ENCODE data around the gene ABLIM2.

Gene ABLIM2

DNA sequence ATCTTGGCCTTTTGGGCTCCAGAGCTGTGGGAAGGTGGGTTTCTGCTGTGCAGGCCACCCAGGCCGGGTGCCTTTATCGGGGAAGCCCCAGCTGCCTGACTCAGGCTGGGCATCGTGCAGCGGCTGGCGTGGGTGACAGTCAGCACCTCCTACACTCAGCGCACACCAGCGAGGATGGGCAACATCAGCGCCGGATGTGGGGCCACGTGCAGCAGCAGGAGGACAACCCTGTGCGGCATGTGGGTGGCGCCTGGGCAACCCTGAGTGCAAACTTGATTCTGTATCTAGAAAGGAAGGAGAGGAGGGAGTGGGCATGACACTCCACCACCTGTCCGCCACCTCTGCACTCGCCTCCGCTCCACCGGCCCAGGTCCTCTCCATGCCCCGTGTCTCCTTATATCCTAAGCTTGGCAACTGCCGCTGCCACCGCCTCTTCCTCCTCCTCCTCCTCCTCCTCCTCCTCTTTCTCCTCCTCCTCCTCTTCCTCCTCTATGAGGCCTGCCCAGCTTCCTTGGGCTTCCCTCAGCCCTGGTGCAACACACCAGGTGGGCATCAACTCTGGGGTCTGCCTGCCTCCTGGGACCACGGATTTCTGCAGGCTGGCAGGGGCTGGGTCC lies 111.6 kb downstream of the ABLIM2 start:
- DNase-seq: peak in 38 of 42 donors; percentile 30 to 83 (median 66)
- intact Hi-C loops (cut with DNase I): no loop called here

DNA sequence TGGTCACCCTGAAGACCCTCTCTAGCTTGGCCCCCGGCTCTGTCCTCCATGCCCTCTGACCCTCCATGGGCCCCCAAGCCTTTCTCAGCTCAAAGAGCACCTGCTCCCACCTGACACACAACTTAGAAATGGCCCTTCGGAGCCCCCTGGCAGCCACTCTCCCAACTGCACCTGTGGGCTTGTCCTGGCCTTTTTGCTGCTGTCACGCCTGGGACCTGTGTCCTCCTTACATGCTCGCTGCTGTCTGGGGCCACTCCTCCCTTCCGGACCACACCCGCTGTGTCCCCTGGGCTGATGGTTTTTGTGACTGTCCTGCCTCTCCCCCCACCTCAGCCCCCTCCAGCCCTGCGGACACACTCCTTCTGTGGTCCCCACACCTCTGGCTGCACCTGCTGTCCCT lies 112.7 kb downstream of the ABLIM2 start:
- no peak for DNase-seq
- intact Hi-C loops (cut with DNase I): no loop called here

DNA sequence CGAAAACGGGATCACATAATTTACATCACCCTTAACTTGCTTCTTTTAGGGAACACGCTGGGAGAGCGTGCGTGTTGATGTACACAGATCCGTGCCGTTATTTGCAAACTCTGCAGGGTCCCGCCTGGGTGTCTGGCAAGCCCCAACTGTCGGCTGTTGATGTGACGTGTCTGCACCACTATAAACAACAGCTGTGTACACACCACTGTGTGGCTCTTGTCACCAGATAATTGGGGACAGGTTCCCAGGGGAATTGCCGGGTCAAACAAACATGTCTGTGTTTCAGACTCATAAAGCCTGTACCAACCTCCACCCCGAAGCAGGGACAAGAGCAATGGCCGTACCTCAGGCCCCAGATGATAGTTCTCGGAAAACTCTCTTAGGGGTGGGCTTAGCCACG lies 113.9 kb downstream of the ABLIM2 start:
- no peak for DNase-seq
- intact Hi-C loops (cut with DNase I): no loop called here

DNA sequence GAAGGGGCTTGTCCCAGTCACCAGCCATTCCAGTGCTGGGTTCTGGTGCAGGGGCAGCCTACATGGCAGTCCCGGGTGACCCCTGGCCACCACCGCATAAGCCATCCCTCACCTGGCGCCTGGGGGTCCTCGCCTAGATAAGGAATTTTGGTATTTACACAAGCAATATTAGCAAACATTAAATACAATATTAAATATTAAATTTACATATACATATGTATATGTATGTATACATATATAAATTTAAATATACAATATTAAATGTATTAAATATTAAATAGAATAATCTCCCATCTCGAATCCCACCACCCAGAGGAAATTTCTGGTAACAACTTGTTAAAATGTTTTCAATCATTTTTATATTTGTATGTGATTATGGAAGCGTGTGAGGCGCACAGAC lies 114.4 kb downstream of the ABLIM2 start:
- no peak for DNase-seq

DNA sequence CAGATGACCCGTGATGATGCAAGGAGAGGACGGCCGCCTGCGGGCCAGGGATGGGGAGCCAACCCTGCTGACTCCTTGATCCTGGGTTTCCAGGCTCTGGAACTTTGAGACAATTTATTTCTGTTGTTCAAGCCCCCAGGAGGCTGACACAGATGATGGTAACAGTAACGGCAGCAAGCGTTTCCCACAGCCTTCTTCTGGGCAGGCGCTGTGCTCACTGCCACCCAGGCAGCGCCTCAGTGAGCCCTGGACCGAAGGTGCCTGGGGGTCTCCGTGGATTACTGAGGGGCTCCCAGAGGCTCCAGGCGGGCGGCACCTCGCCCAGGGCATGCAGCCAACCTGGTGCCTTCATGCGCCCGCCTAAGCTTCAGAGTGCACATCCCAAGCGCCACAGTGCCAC lies 115.0 kb downstream of the ABLIM2 start:
- DNase-seq: no peak
- intact Hi-C loops (cut with DNase I): no loop called here

More for the DNA sequence above, 114.4 kb downstream of the ABLIM2 start:
- intact Hi-C loops (cut with DNase I): no loop called here

DNA sequence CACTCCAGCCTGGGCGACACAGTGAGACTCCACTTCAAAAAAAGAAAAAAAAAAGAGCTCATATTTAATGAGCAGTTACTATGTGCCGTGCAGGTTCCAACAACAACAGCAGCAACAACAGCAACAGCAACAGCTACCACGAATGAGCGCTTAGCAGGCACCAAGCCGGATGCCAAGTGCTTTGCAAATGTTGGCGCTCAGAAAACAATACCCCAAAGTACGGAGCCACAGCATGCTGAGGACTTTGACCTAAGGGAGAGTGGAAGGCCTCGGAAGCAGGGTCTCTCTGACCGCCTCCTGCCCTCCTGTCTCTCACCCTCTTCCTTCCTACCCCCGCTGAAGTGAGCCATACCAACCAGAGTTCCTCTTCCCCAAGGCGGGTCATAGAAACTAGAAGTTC lies 116.7 kb downstream of the ABLIM2 start:
- intact Hi-C loops (cut with DNase I): no loop called here

DNA sequence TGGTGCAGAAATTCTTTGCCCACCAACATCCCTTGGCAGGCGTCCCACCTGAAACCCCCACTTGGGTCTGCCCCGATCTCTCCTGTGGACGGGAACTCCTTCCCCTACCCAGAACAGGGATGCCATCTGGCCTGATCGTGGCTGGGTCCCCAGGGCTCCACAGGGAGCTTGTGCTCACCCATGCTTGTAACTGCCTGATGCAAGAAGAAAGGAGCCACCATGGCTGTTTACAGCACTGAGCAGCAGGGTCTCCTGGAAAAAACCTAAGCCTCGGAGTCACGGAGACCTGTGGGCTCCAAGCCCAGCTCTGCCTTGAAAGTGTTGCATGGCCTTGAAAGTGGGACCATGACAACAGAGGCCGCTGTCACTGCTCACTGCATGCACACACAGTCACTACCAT lies 117.4 kb downstream of the ABLIM2 start:
- DNase-seq: no peak
- intact Hi-C loops (cut with DNase I): no loop called here

More for the DNA sequence above, 116.7 kb downstream of the ABLIM2 start:
- no peak for DNase-seq

DNA sequence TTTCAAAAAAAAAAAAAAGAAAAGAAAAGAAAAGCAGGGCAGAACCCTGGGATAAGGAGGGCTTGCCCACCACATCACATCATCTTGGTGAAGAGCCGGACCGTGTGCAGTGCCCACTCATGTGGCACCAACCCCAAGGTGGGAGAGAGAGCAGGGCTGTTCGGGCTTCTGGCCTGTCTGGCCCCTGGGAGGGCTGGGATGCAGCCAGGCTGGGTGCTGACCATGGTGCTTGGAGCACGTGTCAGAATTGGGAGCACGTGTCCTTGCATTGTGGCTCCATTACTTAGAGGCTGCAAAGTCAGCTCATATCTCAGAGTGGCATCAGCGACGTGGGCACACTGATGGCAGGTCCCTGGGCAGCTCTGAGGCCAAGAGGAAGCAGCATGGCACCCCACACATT lies 118.0 kb downstream of the ABLIM2 start:
- intact Hi-C loops (cut with DNase I): no loop called here
- no peak for DNase-seq

DNA sequence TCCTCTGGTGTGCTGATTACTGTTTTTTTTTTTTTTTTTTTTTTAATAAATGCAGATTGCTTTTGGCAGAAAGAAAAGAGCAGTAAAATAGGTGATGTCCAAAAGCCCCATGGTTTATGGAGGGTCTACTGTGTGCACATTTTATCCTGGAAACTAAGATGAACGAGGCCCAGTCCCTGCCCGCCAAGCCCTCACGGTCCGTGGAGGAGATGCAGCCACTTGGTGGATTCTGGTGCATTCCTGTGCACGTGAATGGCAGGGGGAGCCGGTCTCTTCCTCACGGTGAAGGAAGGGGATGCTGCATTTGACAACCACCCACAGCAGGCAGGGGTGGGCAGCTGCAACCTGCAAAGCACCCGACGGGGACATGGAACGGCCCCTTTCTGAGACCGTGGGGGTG lies 118.8 kb downstream of the ABLIM2 start:
- DNase-seq: no peak
- intact Hi-C loops (cut with DNase I): no loop called here

DNA sequence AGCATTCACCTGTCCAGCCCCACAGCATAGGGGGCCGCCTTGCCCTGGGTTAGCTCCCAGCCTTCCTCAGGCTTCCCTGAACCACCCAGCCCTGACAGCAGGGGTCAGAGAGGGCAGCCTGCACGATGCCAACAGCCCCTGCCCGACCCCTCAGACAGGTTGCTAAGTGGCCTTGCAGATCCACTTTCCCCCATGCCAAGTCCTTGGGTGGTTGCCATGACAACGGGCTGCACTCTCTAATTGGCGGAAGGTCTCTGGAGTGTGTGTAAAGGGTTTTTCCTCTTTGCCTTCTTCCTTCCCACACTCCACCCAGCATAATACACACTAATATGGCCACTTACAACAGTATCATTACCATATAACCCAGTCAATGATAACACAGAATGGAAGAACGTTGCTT lies 119.3 kb downstream of the ABLIM2 start:
- peak in 16 of 42 donors; percentile 35 to 66 (median 48) for DNase-seq
- intact Hi-C loops (cut with DNase I): no loop called here

DNA sequence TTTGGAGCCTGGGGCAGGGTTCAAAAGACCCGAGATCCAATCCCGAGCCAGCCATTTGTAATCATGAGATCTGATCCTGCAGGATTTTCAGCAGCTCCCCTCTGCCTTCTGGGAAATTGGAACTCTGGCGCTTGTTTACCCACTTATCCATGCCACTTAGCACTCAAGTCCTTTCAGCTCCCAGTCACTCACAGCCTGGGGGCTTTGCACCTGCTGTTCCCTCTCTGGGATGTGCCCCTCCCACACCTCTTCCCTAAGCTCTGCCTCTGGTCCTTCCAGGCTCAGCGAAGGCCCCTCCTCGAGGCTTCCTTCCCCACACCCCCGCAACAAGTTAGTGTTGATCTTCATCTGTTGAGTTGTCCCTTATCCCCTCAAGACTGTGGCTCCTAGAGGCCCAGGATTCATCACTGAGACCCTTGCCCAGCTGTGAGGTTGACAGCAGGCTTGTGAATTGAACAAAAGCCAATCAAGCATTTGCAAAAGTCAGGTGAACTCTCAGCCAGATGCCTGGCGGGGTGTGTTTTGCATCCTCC lies 119.8 kb downstream of the ABLIM2 start:
- intact Hi-C loops (cut with DNase I): no loop called here
- DNase-seq: no peak

DNA sequence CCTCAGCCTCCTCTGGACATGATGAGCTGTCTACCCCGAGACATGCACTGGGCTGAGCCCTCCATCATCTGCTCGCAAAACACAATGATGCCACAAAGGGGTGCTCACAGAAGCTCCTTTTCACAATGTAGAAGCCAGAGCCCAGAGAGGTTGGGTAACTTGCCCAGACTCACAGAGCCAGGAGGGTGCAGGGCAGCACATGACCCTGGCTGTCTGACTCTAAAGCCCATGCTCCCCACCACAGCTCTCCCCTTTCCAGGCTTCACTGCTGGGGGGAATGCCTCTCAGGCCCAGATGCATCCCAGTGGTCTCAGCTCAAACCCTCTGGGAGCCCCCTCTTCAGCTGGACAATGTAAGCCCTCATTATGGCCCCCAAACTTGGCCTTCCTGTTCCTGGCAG lies 120.5 kb downstream of the ABLIM2 start:
- intact Hi-C loops (cut with DNase I): no loop called here
- DNase-seq: no peak

DNA sequence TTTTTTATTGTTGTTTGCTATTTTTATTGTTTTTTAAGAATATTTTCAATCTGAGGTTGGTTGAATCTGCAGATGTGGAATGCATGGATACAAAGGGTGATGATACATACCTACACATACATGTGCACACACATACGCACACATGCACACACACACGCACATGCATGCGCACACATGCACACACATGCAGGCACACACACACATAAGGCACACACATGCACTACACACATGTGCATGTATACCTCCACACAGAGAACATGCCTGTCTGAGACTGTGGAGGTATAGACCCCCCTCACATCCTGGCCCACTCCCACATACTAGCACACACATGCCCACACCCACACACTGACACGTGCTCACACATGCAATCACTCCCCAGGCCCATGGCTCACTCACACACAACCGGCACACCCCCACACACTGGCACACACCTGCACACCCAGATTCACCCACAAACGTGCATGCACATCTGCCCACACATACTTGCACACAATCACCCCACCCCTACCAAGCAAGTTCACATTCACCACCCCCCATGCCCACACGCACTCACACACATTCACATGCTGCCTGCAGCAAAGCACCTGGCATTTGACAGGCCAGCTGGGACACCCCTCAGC lies 121.4 kb downstream of the ABLIM2 start:
- intact Hi-C loops (cut with DNase I): no loop called here
- DNase-seq: no peak

DNA sequence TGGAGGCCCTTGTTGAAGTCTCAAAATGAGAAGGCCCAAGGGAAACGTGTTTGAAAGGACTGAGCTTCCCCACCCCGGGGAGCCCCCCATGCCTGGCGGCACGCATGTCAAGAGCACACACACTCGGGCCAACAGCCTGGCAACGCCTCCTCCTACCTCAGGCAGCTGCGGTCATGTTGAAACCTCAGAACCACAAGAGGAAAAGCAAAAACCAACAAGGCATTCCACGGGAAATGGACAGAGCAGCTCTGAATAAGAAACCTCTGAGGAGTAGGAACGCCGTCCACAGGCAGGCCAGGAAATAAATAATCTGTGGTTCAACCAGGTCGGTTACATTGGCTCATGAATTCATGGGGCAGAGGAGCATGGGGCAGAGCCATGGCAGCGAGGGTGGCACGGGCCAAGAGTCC lies 123.2 kb downstream of the ABLIM2 start:
- no peak for DNase-seq
- intact Hi-C loops (cut with DNase I): no loop called here

DNA sequence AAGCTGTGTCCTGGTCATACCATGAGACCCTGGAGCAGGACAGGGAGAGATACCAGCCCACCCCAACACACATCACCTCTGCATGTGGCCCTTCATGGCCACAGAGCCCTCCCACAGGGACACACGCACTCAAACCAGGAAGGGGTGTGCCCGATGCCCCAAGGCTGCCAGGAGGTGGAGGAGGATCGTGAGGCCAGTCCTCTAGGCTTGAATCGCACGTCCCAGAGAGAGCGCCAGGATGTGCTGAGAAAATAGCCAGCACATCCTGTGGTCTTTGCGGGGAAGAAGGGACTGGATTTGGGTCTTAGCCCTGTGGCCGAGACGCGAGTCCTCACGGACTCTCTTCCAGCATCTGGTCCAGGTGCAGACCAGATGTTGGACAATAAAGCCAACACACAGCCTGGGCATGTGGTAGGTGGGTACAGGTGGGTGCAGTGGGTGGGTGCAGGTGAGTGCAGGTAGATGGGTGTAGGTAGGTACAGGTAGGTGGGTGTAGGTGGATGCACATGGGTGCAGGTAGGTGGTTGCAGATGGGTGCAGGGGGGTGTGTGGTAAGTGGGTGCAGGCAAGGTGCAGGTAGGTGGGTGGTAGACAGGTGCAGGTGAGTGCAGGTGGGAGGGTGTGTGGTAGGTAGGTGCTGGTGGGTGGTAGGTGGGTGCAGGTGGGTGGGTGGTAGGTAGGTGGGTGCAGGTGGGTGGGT lies 124.6 kb downstream of the ABLIM2 start:
- no peak for DNase-seq
- intact Hi-C loops (cut with DNase I): no loop called here

DNA sequence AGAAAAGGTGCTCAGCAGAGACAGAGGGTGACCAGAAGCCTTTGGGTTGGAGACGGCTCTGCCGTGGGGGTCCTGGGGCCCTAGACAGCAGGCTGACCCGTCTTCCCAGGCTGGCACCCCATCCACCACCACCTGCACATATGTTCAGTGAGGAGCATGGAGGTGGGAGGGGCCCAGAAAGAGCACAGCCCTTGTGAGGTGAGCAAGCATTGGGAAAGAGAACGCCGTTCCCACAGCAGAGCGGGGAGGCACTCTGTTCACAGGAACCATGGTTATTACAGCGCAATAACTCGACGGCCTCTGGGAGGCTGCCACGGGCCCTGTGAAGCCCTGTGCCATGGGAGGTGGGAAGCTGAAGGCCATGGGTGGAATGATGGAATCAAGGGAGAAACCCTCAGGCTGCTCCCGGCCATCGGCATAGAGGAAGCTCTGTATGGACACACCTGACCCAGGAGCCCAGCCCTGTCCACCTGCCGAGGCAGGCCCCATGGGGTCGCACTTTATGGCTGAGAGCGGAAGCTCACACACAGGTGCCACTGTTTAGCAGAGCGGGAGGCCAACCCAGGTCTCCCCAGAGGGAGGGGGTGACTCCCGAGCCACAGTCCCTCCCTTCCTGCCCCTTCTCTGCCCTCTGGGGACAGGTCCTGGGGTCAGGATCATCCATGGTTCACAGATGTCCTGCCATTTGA lies 125.4 kb downstream of the ABLIM2 start:
- peak in 30 of 42 donors; percentile 29 to 83 (median 57) for DNase-seq
- intact Hi-C loops (cut with DNase I): no loop called here

DNA sequence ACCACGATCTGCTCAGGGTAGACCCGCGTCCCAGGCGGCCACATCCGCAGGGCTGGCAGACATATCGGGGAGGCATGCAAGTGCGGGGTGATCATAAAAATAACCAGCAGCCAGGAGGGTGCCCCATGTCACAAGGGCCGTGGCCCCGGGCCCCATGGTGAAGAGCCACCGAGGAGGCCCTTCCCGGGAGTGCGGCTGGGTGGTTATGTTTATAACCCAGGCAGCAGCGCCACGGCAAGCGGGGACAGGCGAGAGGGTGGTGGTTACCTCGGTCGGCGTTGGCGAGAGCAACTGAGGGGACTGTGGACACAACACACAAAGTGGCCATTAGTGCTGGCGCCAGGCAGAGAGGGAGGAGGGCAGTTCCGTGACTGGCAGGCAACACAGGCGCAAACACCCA lies 126.2 kb downstream of the ABLIM2 start:
- intact Hi-C loops (cut with DNase I): no loop called here
- no peak for DNase-seq

DNA sequence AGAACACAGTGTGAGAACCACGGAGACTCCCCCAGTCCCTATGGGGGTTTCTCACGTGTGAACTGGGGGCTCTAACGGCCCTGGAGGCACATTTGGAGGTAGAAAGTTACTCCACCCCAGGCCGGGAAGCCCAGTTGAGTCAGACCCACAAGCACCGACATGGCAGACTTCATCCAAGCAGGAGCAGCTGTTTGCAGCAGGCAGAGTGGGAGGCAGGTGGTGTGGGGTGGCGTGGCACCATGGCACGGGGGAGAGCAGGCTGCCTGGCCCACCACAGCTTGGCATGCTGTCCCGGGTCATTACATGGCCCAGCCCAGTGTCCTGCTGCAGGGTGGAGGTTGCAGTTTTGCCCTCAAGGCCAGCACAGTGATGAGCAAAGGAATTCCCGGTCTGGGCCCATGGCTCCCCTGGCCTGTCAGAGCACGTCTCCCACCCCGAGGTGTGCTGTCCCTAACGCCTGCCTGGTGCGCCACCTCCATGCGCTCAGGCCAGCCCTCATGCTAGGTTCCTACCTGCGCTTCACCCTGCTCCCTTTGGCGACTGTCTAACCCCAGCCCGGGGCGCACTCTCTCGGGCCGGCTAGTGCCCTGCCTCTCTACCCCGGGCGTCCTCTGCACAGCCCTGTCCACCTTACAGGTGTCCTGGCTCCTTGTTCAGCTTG lies 128.4 kb downstream of the ABLIM2 start:
- no peak for DNase-seq
- intact Hi-C loops (cut with DNase I): no loop called here

DNA sequence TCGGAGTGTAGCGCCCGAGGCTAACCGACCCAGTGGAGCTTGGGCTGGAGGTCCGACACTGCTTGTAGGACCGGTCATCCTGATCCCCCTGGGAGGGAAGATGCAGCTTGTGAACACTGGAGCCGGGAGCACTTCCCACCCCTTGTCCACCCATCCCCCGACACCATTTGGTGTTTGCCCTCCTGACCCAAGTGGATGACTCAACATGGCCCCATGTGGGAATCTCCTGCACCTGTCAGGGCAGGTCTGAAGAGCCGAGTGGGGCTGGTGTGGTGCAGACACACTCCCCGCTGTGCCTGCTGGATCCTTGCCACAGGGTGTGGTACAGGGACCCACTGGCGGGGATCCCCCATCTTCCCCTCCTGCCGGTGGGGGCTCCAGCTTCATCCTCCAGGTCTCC lies 128.9 kb downstream of the ABLIM2 start:
- intact Hi-C loops (cut with DNase I): no loop called here
- no peak for DNase-seq
